SIG-M5 (cell line): ENCODE measurements around the gene CPAMD8.

Experiments
- DNase-seq: peaks from one replicate; lab custom pipeline; 2025; lab: John Stamatoyannopoulos, UW

The CPAMD8 gene

DNA sequence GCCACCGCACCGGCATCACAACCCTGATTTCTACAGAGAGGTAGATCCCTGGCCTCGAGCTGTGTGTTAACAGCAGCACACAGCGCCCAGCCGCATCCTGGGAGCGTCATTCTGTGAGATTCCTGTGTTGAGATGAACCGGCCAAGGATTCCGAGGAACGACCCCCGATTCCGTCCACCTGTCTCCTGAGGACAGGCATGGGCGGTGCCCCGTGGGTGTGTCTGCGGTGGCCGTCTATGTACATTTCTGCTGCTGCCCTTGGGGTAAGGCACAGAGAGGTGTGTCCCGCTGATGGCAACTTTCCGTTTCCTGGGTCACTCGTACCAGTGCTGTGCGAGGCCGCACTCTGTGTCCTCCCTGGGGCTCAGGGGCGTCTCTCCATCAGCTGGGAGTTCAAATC lies 153.9 kb downstream of the CPAMD8 start:
- no peak for DNase-seq

GRCh38 chr19:16871871-16872270 lies 154.7 kb downstream of the CPAMD8 start:
- DNase-seq = no peak

GRCh38 chr19:16869331-16869972 lies 157.2 kb downstream of the CPAMD8 start:
- DNase-seq = no peak

DNA sequence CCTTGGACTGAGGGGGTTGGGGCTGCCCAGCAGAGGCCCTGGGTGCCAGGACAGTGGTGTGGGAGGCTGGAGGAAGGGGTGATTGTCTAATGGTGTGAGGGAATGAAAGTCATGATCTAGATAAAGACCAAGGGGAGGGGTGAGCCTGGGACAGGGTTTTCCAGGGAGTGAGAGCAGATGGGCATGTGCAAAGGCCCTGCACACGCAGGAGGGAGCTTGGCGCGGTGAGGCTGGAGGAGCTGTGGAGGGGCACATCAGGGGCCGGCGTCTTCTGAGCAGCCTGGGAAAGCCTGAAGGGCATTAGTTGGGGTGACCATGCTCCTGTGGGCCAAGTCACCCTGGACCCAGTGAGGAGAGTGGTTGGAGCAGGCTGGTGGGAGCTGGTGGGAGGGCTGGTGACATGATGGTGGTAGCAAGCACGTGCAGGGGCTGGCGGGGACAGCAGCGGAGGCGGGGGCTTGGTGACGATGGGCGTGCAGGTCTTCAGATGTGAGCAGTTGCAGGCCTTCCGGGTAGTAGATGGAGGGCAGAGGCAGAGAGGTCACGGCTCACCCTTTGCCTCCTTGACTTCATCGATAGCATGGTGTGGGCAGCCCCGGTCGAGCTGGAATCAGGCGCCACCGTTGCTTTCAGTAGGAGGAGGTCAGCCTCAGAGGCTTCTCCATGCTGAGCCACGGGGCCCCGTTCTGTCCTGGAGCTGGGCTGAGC lies 158.0 kb downstream of the CPAMD8 start:
- DNase-seq = no peak

- DNase-seq = no peak
These were observed 159.4 kb downstream of the CPAMD8 start for GRCh38 chr19:16867211-16867610.

GRCh38 chr19:16862826-16863415 lies 163.7 kb downstream of the CPAMD8 start:
- DNase-seq = no peak

DNA sequence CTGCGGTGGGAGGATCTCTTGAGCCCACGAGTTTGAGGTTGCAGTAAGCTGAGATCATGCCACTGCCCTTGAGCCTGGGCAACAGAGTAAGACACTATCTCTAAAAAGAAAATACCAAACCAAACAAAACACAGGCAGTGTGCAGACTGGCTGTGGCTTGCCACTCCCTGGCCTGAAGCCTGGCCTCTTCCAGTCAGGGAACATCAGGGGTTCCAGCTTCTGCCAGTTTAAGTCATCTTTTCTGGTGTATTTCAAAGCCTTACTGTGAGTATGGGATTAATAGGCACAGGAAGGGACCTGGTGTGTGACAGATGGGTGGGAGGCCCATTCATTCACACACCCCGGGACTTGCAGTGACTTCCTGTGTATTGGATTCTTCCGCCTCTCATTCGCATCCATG lies 164.8 kb downstream of the CPAMD8 start:
- no peak for DNase-seq

DNA sequence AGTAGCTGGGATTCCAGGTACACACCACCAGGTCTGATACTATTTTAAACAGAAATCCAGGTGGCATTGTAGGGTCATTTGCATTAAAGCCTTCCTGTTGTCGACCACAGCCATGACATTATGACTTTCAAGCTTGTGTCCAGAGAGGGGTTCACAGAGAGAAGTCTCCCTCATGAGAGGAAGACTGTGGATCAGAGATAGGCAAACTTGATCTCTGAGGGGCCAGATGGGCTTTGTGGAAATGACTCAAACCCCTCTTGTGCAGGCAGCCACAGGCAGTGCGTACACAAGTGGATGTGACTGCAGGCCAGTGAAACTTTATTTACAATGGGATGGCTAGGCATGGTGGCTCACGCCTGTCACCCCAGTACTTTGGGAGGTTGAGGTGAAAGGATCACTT lies 165.6 kb downstream of the CPAMD8 start:
- DNase-seq = no peak

DNA sequence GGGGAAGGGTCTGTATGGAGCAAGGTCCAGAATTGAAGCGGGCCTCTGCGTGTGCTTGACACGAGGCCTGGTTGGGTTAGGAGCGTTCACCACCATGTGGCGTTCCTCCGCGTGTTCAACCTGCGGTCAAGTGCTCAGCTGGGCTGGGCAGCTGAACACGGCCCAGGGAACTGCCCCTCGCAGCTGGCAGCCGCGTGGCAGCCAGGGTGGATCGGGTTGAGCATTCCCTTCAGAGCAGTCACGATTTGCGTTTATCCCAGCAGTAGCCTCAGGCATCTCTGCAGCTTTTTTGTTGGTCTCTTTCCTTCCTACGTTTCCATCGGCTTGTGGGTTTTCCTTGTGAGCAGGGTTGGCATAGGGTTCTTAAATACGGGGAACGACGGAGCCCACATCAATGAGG lies 166.5 kb downstream of the CPAMD8 start:
- DNase-seq = no peak

DNA sequence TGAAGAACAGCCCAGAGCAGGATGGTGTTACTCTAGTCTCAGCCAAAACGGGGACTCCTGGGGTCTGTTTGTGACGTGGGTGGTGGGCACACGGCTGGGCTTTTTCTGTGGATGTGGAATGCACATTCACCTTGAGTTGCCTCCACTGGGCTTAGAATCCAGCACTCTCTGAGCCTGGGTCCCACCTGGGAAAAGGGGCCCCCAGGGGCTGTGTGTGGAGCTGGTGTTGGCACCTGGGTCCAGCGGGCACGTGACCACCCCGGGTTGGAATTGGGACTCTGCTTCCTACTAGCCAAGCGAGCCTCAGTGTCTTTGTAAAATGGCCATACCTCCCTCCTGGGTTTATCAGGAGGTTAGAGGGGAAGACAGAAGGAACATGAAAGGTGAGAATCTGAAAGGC lies 167.0 kb downstream of the CPAMD8 start:
- no peak for DNase-seq

- no peak for DNase-seq
These were observed 170.5 kb downstream of the CPAMD8 start for GRCh38 chr19:16856091-16856490.

- no peak for DNase-seq
These were observed 173.5 kb downstream of the CPAMD8 start for GRCh38 chr19:16853066-16853465.

DNA sequence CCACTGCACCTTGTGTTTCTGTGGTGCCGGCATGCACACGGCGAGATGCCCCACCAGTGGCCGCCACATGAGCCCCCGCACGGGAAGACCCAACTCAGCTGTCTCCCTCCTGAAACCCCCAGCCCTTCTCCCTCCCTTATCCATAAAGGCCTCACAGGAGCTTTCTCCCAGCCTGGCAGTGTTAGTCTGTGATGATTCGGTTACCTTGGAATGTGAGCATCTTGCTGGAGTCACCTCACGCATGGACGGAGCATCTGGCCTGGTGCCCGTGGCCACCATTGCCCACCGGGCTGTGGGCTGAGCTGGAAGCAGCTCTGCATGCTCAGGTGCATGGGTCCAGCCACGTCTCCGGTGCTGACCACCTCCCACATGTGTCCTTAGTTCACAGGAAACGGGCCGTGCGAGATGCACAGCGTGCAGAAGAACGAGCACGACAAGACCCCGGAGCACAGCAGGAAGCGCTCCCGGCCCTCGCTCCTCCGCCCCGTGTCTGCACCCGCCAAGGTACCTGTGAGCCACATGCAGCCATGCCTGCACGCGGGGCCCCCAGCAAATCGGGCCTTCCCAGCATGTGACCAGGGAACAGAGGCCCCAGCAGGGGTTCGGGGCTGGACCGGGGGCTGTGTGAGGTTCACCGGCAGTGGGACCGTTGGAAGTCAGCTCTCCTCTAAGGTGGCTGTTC lies 175.4 kb downstream of the CPAMD8 start:
- no peak for DNase-seq

GRCh38 chr19:16850133-16850532 lies 176.5 kb downstream of the CPAMD8 start:
- no peak for DNase-seq

GRCh38 chr19:16849168-16849567 lies 177.4 kb downstream of the CPAMD8 start:
- no peak for DNase-seq

DNA sequence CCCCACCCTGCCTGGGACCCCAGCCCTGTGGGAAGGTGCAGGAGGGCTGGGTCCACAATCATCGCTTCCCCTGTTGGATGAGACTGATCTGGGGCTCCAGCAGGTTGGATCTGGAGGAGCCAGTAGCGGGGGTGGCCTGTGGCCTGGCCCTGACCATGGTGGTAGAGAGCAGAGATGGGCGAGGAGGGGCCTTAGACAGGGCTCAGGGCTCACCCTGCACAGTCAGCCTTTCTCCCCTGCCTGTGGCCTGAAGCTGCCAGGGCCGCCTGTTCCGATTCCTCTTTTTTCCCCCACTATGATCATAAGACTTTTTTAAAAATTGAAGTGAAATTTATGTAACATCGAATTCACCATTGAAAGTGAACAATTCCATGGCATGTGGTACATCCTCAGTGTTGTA lies 179.2 kb downstream of the CPAMD8 start:
- DNase-seq = no peak

DNA sequence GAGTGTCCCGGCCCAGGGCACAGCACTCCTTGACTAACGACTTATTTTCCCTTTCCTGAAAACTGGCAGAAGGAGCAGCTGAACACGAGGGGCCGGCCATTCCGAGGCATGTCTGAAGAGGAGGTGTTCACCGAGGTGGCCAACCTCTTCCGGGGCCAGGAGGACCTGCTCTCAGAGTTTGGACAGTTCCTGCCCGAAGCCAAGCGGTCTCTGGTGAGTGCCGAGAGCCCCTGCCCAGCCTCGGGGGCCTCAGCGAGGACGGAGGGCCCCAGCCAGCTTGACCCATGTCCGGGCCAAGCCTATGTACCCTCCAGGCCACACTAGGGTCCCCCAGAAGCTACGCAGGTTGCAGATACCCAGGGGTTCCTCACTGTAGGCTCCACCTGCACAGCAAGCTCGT lies 179.7 kb downstream of the CPAMD8 start:
- DNase-seq = no peak
